Measurements from ENCODE around the gene GRIN2B.

GRIN2B gene

DNA sequence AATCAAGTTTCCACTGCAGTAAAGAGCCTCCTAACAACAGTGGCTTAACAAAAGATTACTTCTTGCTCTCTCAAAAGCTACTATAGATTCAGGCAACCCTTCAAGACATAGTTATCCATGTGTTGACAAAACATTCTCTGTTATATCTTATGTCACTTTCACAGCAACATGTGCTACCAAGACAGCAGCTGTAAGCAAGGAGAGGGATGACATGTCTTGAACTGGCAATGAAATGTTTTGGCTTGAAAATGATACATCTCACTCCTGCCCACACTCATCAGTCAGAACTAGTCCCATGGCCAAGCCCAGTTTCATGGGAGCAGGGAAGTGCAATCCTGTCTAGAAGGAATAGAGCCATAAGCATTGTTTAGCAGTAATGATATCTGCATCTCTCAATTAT lies 10.7 kb upstream of the GRIN2B start:
- TF ChIP-seq, protein P1, sequence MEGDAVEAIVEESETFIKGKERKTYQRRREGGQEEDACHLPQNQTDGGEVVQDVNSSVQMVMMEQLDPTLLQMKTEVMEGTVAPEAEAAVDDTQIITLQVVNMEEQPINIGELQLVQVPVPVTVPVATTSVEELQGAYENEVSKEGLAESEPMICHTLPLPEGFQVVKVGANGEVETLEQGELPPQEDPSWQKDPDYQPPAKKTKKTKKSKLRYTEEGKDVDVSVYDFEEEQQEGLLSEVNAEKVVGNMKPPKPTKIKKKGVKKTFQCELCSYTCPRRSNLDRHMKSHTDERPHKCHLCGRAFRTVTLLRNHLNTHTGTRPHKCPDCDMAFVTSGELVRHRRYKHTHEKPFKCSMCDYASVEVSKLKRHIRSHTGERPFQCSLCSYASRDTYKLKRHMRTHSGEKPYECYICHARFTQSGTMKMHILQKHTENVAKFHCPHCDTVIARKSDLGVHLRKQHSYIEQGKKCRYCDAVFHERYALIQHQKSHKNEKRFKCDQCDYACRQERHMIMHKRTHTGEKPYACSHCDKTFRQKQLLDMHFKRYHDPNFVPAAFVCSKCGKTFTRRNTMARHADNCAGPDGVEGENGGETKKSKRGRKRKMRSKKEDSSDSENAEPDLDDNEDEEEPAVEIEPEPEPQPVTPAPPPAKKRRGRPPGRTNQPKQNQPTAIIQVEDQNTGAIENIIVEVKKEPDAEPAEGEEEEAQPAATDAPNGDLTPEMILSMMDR (IDR thresholded peaks at IDR 0.05; ENCODE audit: low read depth, low read length, poor library complexity, severe bottlenecking) = no peak
- TF ChIP-seq EZH2phosphoT487 (IDR thresholded peaks at IDR 0.05; ENCODE audit: borderline replicate concordance, low read length) = no peak
- H3K4me3 ChIP-seq (ENCODE audit: low read length) = no peak overlapping the region
- no peaks in the 10 kb centered on the region for H3K4me1 ChIP-seq (ENCODE audit: control insufficient read depth, low read length)
- H3K9me3 ChIP-seq (ENCODE audit: control insufficient read depth, insufficient read depth, low read length) = no peaks in the 10 kb centered on the region
- H3K27ac ChIP-seq (ENCODE audit: low read depth, low read length) = no peak overlapping the region
- no peaks in the 10 kb centered on the region for H3F3A ChIP-seq (ENCODE audit: control insufficient read depth, insufficient read depth)
- no peaks in the 10 kb centered on the region for H3K79me2 ChIP-seq (ENCODE audit: control insufficient read depth, low read length)
- H3K4me2 ChIP-seq (ENCODE audit: low read length) = no peak overlapping the region
- H3K9me2 ChIP-seq (replicated peaks; ENCODE audit: control insufficient read depth, low read length) = no peaks in the 10 kb centered on the region
- H3K36me3 ChIP-seq (ENCODE audit: control insufficient read depth, low read length) = no peaks in the 10 kb centered on the region
- H4K20me1 ChIP-seq (ENCODE audit: control insufficient read depth, insufficient read depth, low read depth, low read length) = no peaks in the 10 kb centered on the region
- H3K27me3 ChIP-seq (ENCODE audit: control insufficient read depth, low read length) = no peaks in the 10 kb centered on the region

DNA sequence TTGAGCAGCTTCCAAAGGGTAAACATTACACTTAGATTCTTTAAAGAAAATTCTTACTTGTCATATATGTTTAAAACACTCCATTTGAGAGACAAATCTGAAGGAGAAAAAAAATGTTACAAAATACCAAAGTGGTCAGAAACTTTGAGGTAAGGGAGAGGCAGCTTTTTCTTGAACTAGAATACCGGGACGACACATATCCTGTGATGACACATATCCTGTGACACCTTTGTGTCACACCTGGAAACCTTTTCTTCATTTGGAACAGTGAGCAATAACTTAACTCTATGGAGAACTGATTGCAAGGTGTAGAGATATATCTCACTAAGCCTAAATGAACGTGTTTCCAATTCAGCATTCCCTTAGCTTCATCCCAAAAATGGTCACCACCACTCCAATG lies 4.6 kb upstream of the GRIN2B start:
- no peaks in the 10 kb centered on the region; the same call in 1 of the 2 replicates for H3K9me3 ChIP-seq (ENCODE audit: control insufficient read depth, insufficient read depth, low read length)
- no peaks in the 10 kb centered on the region for H3F3A ChIP-seq (ENCODE audit: control insufficient read depth, insufficient read depth)
- no peaks in the 10 kb centered on the region; the same call in 1 of the 2 replicates for H3K27me3 ChIP-seq (ENCODE audit: control insufficient read depth, low read length)
- no peaks in the 10 kb centered on the region for H3K79me2 ChIP-seq (ENCODE audit: control insufficient read depth, low read length)
- H3K4me1 ChIP-seq (ENCODE audit: control insufficient read depth, low read length) = no peaks in the 10 kb centered on the region
- no peaks in the 10 kb centered on the region for H3K36me3 ChIP-seq (ENCODE audit: control insufficient read depth, low read length)
- H3K27ac ChIP-seq (ENCODE audit: low read depth, low read length) = no peak overlapping the region
- no peaks in the 10 kb centered on the region for H3K9me2 ChIP-seq (replicated peaks; ENCODE audit: control insufficient read depth, low read length)
- TF ChIP-seq, protein P1 (IDR thresholded peaks at IDR 0.05; ENCODE audit: low read depth, low read length, poor library complexity, severe bottlenecking) = no peak
- no peak for TF ChIP-seq EZH2phosphoT487 (IDR thresholded peaks at IDR 0.05; ENCODE audit: borderline replicate concordance, low read length)
- no peak overlapping the region for H3K4me2 ChIP-seq (ENCODE audit: low read length)
- no peak overlapping the region for H3K4me3 ChIP-seq (ENCODE audit: low read length)
- no peaks in the 10 kb centered on the region for H4K20me1 ChIP-seq (ENCODE audit: control insufficient read depth, insufficient read depth, low read depth, low read length)

DNA sequence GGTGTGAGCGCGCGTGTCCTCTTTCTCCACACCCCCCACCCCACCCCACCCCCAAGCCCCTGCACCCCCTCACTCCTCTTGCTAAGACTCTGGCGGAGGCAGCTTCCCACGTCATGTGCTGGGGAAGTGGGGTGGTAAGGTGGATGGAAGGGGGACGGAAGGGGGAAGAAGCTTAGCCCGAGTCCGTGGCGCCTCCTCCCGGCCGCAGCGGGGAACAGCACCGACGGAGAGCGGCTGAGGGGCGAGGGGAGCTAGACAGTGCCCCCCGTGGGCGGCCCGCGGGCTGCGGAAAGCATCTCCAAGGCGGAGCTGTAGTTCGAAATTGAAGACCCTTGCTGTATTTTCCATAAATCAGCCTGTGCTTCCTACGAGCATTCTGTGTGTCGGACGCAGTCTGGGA lies 588 bp upstream of the GRIN2B start:
- Histone ChIP-seq H3K79me2 (ENCODE audit: control insufficient read depth, low read length) (no peaks in the 10 kb centered on the region), H3K27me3 (ENCODE audit: control insufficient read depth, low read length) (peaks cover 5% of the 10 kb centered on the region), H3F3A (ENCODE audit: control insufficient read depth, insufficient read depth) (no peaks in the 10 kb centered on the region), H3K9me3 (ENCODE audit: control insufficient read depth, insufficient read depth, low read length) (no peaks in the 10 kb centered on the region; the same call in 1 of the 2 replicates), H3K4me1 (ENCODE audit: control insufficient read depth, low read length) (no peaks in the 10 kb centered on the region), H4K20me1 (ENCODE audit: control insufficient read depth, insufficient read depth, low read depth, low read length) (no peaks in the 10 kb centered on the region), H3K4me3 (ENCODE audit: low read length) (no peak overlapping the region), H3K9me2 (replicated peaks; ENCODE audit: control insufficient read depth, low read length) (no peaks in the 10 kb centered on the region; the same call in 1 of the 2 replicates), H3K4me2 (ENCODE audit: low read length) (no peak overlapping the region), H3K27ac (ENCODE audit: low read depth, low read length) (no peak overlapping the region), H3K36me3 (ENCODE audit: control insufficient read depth, low read length) (no peaks in the 10 kb centered on the region)
- TF ChIP-seq, protein P1 (IDR thresholded peaks at IDR 0.05; ENCODE audit: low read depth, low read length, poor library complexity, severe bottlenecking) = no peak
- TF ChIP-seq EZH2phosphoT487 (IDR thresholded peaks at IDR 0.05; ENCODE audit: borderline replicate concordance, low read length) = no peak

Data from DOHH2 (cell line).